CD14-positive monocyte (primary cell): ENCODE data around the gene NR4A1. TPM values are rescaled to one million over a fixed set of nuclear protein-coding genes. Genes with fewer than 3 reads are reported as not detected.

Experiments used
- DNase-seq, 3 donors: peaks; one replicate each; pipeline ENCODE4 v3.0.0-alpha.2; 2011 to 2022
- H2AFZ ChIP-seq: 2 replicates; pipeline ENCODE4 v1.6.0; 2012; ENCODE audit warnings: mild to moderate bottlenecking, low read depth, low read length, inconsistent platforms; ENCODE audit not compliant: insufficient read depth, poor library complexity, severe bottlenecking
- H3K27ac ChIP-seq, 2 donors: 1 replicate in 1 of 2; 2 replicates in 1 of 2; pipeline ENCODE4 v1.5.1; 2012 to 2013; ENCODE audit warnings: low read length in 2 of 2, control low read depth in 1 of 2, inconsistent platforms in 1 of 2, low read depth in 1 of 2, mild to moderate bottlenecking in 1 of 2
- H3K27me3 ChIP-seq, 2 donors: one replicate each; pipeline versions ENCODE4 v1.6.0 to v1.6.1; 2011 to 2013; ENCODE audit warnings: low read length in 2 of 2; ENCODE audit not compliant: control insufficient read depth in 2 of 2, insufficient read depth in 2 of 2
- H3K36me3 ChIP-seq, 2 donors: replicated peaks in 1 of 2; 1 replicate in 1 of 2; 2 replicates in 1 of 2; pipeline versions ENCODE4 v1.5.1 to v1.6.1; 2012 to 2013; ENCODE audit warnings: low read length in 2 of 2, control low read depth in 1 of 2, inconsistent platforms in 1 of 2, mild to moderate bottlenecking in 1 of 2; ENCODE audit not compliant: insufficient read depth in 2 of 2, control insufficient read depth in 1 of 2
- H3K4me1 ChIP-seq, 2 donors: 1 replicate in 1 of 2; 2 replicates in 1 of 2; pipeline versions ENCODE4 v1.5.1 to v1.6.1; 2012 to 2013; ENCODE audit warnings: low read length in 2 of 2, control low read depth in 1 of 2, inconsistent platforms in 1 of 2, mild to moderate bottlenecking in 1 of 2, moderate library complexity in 1 of 2; ENCODE audit not compliant: insufficient read depth in 2 of 2, control insufficient read depth in 1 of 2
- H3K4me2 ChIP-seq: replicated peaks from 2 replicates; pipeline ENCODE3; 2012; ENCODE audit warnings: low read length, moderate library complexity, mild to moderate bottlenecking; ENCODE audit not compliant: poor library complexity, severe bottlenecking; ENCODE audit errors: extremely low read depth
- H3K4me3 ChIP-seq, 3 experiments: fragments of 200-600 bp in 1 of 3; sonication (generic) in 1 of 3; replicated peaks in 1 of 3; 1 replicate in 2 of 3; 2 replicates in 1 of 3; pipeline ENCODE4 v1.5.1; 2011 to 2013; ENCODE audit warnings: low read length in 3 of 3, mild to moderate bottlenecking in 3 of 3, control low read depth in 2 of 3, low read depth in 2 of 3, inconsistent platforms in 1 of 3, moderate library complexity in 1 of 3
- H3K79me2 ChIP-seq: 2 replicates; pipeline ENCODE4 v1.6.0; 2012; ENCODE audit warnings: mild to moderate bottlenecking, control low read depth, inconsistent platforms, low read length, moderate library complexity; ENCODE audit not compliant: insufficient read depth
- H3K9ac ChIP-seq: 2 replicates; pipeline ENCODE4 v1.6.0; 2017; ENCODE audit warnings: low read length, mild to moderate bottlenecking; ENCODE audit not compliant: insufficient read depth, poor library complexity, severe bottlenecking
- H3K9me3 ChIP-seq, 2 donors: replicated peaks in 1 of 2; 1 replicate in 1 of 2; 2 replicates in 1 of 2; pipeline versions ENCODE4 v1.5.1 to v1.6.1; 2012 to 2013; ENCODE audit warnings: low read length in 2 of 2, control low read depth in 1 of 2; ENCODE audit not compliant: control insufficient read depth in 1 of 2, insufficient read depth in 1 of 2
- H4K20me1 ChIP-seq: 2 replicates; pipeline ENCODE4 v1.6.0; 2012; ENCODE audit warnings: mild to moderate bottlenecking, low read length, control low read depth, moderate library complexity; ENCODE audit not compliant: insufficient read depth
- H3K27ac Mint-ChIP-seq, 7 donors: one replicate each; pipeline ENCODE4 v1.8.0; 2020; ENCODE audit warnings: mild to moderate bottlenecking in 7 of 7, mixed read lengths in 7 of 7, moderate library complexity in 6 of 7, inconsistent platforms in 2 of 7
- H3K27me3 Mint-ChIP-seq, 3 donors: one replicate each; pipeline ENCODE4 v1.8.0; 2021 to 2022; ENCODE audit warnings: low read depth in 3 of 3, mild to moderate bottlenecking in 3 of 3, mixed read lengths in 3 of 3, moderate library complexity in 3 of 3, inconsistent platforms in 1 of 3
- H3K36me3 Mint-ChIP-seq, 2 donors: one replicate each; pipeline ENCODE4 v1.8.0; 2020; ENCODE audit warnings: mixed read lengths in 2 of 2, inconsistent platforms in 1 of 2, mild to moderate bottlenecking in 1 of 2
- H3K4me1 Mint-ChIP-seq: one replicate; pipeline ENCODE4 v1.8.0; 2020; ENCODE audit warnings: mild to moderate bottlenecking, mixed read lengths
- H3K4me3 Mint-ChIP-seq, 2 donors: one replicate each; pipeline ENCODE4 v1.8.0; 2020; ENCODE audit warnings: mild to moderate bottlenecking in 2 of 2, mixed read lengths in 2 of 2, moderate library complexity in 1 of 2
- H3K9me3 Mint-ChIP-seq, 7 donors: one replicate each; pipeline ENCODE4 v1.8.0; 2020 to 2022; ENCODE audit warnings: mixed read lengths in 7 of 7, mild to moderate bottlenecking in 6 of 7, moderate library complexity in 6 of 7, inconsistent platforms in 2 of 7
- WGBS: methylation state at CpG from one replicate; pipeline ENCODE4 v1.1.5; 2013; ENCODE audit warnings: missing lambda C conversion rate; ENCODE audit not compliant: insufficient coverage; 5-methylcytosine and 5-hydroxymethylcytosine counted together
- intact Hi-C, 2 donors: fragments of 100-400 bp; cut with micrococcal nuclease; formaldehyde crosslinking; loops; one replicate each; pipeline versions ENCODE4 v1.15.0 to v1.15.1; 2023
- polyA plus RNA-seq, 3 donors: library from polyadenylated mRNA; depleted of rRNA in 1 of 3; unstranded in 2 of 3; stranded (reverse) in 1 of 3; fragments of 300-500 nt in 2 of 3; fragments of >200 nt in 1 of 3; fragmentation: Illumina TruSeq in 2 of 3; gene quantifications; 1 replicate in 2 of 3; 2 replicates in 1 of 3; pipeline ENCODE4 v1.2.3, GENCODE V29; 2012 to 2021
- TF ChIP-seq, protein P1 (sequence below): fragments of 200-600 bp; IDR thresholded peaks from one replicate; pipeline ENCODE4 v1.8.0; 2022; ENCODE audit warnings: antibody characterized with exemption, mild to moderate bottlenecking

NR4A1 gene
- polyA plus RNA-seq, 3 donors, result 10.1 to 1,297 (median 41.4) TPM

DNA sequence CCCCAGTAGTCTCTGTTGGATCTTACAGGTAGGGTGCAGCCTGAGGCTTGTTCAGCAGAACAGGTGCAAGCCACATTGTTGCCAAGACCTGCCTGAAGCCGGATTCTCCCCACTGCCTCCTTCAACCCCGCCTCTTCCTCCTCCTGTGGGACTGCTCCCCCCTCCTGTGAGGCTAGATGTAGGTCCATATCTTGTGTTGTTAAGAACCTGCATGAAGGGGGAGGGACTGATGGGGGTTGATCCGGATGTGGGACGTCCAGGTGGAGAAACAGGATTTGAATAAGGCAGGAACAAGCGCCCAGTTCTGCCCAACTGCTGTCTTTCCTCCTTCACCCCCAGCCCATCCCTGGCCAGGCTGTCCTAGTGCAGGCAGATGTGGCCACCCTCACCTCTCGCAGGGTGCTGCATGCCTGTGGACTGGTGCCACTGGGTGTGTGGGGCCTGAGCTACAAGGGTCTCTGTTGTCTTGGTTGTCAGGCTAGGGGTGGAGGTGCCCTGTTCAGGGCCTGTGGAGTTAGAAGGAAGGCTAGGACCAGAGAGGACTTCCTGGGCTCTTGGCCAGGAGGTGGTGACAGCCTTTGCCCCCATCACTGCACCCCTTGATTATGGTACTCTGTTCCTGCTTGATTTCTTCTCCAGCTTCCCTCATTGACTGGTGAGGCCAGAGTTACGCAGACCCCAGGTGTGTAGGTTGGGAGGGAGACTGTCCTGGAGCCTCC, 1.4 kb downstream of the NR4A1 start:
- H3K4me1 Mint-ChIP-seq, result peaks cover 30% of the 10 kb centered on the region
- Histone ChIP-seq H3K36me3 (peaks cover 0 to 20% of the 10 kb centered on the region in 2 donors), H3K27me3 (peaks cover 0 to 24% of the 10 kb centered on the region in 2 donors), H3K4me1 (peaks cover 26 to 55% of the 10 kb centered on the region in 2 donors), H3K27ac (peak overlapping the region in 1 of 2 donors; percentile 94), H3K79me2 (no peaks in the 10 kb centered on the region), H3K4me2 (peak overlapping the region; percentile 79), H4K20me1 (peaks cover 63% of the 10 kb centered on the region), H3K9ac (peak overlapping the region; percentile 94), H2AFZ (no peak overlapping the region), H3K9me3 (no peaks in the 10 kb centered on the region), H3K4me3 (peak overlapping the region; percentile 60 to 87 (median 63))
- TF ChIP-seq, protein P1, sequence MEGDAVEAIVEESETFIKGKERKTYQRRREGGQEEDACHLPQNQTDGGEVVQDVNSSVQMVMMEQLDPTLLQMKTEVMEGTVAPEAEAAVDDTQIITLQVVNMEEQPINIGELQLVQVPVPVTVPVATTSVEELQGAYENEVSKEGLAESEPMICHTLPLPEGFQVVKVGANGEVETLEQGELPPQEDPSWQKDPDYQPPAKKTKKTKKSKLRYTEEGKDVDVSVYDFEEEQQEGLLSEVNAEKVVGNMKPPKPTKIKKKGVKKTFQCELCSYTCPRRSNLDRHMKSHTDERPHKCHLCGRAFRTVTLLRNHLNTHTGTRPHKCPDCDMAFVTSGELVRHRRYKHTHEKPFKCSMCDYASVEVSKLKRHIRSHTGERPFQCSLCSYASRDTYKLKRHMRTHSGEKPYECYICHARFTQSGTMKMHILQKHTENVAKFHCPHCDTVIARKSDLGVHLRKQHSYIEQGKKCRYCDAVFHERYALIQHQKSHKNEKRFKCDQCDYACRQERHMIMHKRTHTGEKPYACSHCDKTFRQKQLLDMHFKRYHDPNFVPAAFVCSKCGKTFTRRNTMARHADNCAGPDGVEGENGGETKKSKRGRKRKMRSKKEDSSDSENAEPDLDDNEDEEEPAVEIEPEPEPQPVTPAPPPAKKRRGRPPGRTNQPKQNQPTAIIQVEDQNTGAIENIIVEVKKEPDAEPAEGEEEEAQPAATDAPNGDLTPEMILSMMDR, result no peak
- H3K27ac Mint-ChIP-seq, result peak overlapping the region; percentile 62 to 97 (median 92)
- H3K27me3 Mint-ChIP-seq, result peaks cover 31 to 42% (median 38%) of the 10 kb centered on the region in 3 donors
- intact Hi-C loops, result loop anchor here in 1 of 2 donors (2.0 kb wide), 1 partner anchor 16 kb away; the partner anchor contains the start of gene ATG101
- peak overlapping the region; percentile 94 to 99 for H3K4me3 Mint-ChIP-seq
- 80% methylated on average over 1 of the region's 7 CpGs for WGBS
- H3K9me3 Mint-ChIP-seq, result peaks cover 0 to 16% (median 5%) of the 10 kb centered on the region in 7 donors
- no peak for DNase-seq
- H3K36me3 Mint-ChIP-seq, result peaks cover 25 to 39% of the 10 kb centered on the region in 2 donors

DNA sequence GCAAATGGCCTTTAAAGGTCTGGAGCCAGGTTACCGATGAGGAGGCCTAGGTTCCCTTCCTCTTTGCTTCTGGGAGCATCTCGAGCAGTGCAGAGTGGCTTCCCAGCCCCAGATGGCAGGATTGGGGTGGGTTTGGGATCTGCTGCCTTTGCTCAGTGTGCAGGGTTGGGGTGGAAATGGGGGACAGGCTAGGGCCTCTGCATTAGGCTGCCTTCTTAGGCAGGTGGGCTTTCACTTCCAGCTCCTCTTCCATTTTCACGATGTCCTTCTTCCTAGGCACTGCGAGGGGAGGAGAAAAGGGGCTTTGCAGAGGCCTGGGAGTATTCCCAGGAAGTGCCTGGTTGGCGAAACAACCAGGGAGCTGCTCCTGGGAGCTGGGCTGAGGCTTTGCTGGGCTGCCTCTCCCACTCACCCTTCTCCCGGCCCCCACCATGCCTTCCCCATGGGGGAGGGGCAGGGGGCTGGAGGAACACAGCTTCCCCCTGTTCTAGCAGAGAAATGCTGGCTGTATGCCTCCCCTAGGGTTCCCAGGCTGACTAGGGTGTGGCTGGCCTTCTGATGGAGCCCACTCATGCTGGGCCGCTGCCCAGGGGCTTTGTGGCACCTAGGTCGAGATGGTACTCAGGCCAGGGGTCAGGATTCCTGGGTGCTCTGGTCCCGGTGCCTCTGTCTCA, 2.4 kb downstream of the NR4A1 start:
- intact Hi-C loops, result loop anchor here in 1 of 2 donors (2.0 kb wide), 1 partner anchor 15 kb away; the partner anchor contains the start of gene ATG101
- Histone ChIP-seq H3K36me3 (peaks cover 0 to 20% of the 10 kb centered on the region in 2 donors), H3K9ac (peak overlapping the region; percentile 94), H3K4me2 (peak overlapping the region; percentile 79), H3K4me1 (peaks cover 26 to 49% of the 10 kb centered on the region in 2 donors), H3K4me3 (peak overlapping the region; percentile 60 to 87 (median 63)), H4K20me1 (peaks cover 71% of the 10 kb centered on the region), H2AFZ (no peak overlapping the region), H3K9me3 (no peaks in the 10 kb centered on the region), H3K79me2 (no peaks in the 10 kb centered on the region), H3K27ac (no peak overlapping the region), H3K27me3 (peaks cover 0 to 24% of the 10 kb centered on the region in 2 donors)
- H3K36me3 Mint-ChIP-seq, result peaks cover 25 to 43% of the 10 kb centered on the region in 2 donors
- 100% methylated on average over 3 of the region's 9 CpGs for WGBS
- peak overlapping the region in 3 of 7 donors; percentile 46 to 94 (median 68) for H3K27ac Mint-ChIP-seq
- H3K9me3 Mint-ChIP-seq, result peaks cover 0 to 16% (median 5%) of the 10 kb centered on the region in 7 donors
- peak overlapping the region; percentile 94 to 99 for H3K4me3 Mint-ChIP-seq
- TF ChIP-seq, protein P1, result no peak
- peaks cover 26% of the 10 kb centered on the region for H3K4me1 Mint-ChIP-seq
- peaks cover 30 to 42% (median 38%) of the 10 kb centered on the region in 3 donors for H3K27me3 Mint-ChIP-seq
- DNase-seq, result no peak
